ENCODE data around the gene COL5A1.

Gene COL5A1

DNA sequence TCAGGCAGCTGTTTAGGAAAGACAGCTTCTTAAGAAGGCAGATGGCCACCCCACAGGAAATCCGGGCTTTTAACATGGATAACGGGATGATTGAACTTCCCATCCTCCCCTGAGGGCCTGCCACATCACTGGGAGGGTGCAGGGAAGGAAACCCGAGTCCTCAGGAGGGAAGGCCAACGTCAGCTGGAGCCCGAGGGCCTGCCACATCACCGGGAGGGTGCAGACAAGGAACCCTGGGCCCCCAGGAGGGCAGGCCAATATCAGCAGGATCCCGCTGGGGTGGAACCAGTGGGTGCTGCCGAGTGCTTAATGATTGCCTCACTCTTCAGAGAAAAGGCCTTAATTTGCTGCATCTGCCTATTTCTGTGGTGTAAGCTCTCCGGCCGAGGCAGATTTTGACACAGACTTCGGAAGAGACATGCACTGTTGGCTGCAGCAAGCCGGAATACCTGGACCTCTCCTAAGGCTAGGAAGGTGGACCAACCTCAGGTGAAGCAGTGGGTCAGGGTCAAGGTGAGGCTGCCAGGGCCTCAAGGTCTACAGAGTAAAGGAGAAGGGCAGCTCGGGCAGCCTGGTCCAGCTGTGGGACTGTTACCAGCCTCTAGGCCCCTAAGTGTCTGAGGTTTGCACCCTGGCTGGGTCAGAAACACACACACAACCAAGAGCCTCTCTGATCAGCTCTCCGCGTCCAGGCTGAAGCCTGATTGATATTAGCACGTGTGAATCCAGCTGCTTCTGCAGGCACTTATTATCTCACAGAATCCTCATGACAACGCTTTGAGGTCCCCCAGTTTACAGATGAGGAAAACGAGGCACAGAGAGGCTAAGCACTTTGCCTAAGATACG, 14.8 kb upstream of the COL5A1 start:
- DNase-seq, result peak; percentile 87

DNA sequence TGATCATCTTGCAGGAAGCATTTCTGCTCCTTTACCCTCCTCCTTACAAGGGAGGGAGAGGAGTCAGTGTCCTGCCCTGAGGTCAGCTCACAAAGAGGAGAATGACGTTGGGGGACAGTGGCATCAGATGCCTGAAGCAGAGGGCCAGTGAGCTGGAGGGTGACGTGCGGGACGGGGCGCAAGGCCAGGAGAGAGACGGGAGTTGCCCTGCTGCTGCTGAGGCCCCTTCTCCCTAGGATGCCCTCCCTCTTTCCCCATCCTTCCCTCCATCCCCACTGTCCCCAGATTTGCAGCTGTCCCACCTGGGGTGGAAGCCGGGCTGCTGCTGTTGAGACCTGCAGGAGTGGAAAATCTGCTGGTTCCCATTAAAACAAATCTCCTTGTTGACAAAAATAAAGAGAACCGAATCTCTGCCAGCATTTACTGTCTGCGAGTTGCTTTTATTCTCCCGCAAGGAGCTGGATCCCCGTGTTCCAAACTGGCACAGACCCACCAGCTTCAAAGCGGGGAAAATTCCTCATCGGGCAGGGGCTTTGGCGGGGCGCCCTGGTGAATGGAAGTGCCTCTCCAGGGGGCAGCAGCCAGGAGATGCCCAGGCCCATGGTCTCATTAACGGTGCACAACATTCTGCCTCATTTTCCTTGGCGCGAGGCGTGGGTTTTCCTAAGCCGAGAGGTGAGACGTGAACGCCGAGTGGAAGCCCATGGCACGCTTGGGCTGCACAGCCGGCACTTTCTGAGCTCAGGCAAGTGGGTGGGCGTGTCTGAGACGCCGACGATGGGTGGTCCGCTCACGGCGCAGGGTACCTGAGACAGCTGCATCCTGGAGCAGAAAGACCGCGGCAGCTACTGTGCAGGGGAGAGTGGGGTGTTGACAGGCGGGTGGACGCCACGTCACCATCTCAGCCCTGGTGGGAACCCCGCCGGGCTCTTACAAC, 13.9 kb upstream of the COL5A1 start:
- no peak for DNase-seq

DNA sequence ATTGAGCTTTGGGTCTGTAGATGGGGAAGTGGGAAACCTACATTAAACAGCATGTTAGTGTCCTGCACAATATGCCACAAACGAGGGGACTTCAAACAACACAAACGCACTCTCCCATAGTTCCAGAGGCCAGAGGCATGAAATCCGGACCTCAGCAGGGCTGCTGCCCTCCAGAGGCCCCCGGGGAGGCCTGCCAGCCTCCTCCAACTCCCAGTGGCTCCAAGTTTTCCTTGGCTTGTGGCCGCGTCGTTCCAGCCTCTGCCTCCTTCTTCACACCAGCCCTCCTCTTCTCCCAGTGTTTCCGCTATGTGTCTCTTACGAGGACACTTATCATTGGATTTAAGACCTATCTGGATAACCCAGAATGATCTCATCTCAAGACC, 13.3 kb upstream of the COL5A1 start:
- DNase-seq, result no peak

- DNase-seq, result no peak
These were observed 12.5 kb upstream of the COL5A1 start for GRCh38 chr9:134629061-134629585.

DNA sequence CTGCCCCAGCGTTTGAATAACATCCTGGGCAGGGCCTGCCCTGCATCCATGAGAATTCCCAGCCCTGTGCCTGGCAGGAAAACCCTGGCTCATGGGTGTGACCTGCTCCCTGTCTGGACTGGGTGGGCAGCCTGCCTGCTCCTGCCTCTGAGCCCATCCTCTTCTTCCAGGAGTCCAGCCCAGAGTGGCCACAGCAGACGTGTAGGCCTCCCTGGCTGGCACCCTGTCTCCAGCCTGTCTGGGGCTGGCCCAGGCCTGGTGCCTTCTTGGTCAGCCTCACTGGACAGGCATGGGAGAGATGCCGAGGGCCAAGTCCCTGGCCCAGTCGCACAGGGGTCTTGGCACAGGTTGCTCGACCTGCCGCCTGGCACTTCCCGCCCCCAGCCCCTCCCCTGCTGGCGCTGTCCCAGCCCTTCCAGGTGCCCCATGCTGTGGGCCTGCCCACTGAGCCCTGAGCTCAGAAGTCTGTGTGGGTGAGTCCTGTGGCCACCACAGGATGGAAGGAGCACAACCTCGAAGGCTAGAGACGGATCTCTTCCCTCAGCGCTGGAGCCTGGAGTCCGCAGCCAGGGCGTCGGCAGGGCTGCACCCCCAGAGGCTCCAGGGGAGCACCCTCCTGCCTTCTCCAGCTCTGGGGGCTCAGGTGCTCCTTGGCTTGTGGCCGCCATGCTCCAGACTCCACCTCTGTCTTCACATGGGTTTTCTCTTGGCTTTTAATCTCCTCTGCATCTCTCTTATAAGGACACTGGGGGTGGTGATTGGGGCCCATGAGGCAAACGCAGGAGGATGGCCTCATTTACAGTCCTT, 11.8 kb upstream of the COL5A1 start:
- no peak for DNase-seq

DNA sequence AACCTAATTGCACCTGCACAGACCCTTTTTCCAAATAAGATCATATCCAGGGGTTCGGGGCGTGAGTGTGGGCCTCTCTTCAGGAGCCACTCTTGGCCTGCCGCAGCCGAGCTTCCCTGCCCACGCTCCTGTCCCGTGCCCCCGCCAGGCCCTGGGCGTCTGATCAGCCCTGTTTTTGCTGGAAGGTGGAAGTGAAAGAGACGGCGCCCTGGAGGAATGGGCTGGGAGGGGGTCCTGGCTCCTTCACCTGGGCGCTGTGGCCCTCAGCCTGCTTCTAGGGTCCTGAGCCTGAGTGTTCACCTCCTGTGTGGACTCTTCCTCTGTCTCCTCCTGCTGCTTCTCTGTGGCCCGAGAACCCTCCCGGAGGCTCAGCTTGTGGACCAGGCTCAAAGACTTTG, 11.2 kb upstream of the COL5A1 start:
- no peak for DNase-seq

DNA sequence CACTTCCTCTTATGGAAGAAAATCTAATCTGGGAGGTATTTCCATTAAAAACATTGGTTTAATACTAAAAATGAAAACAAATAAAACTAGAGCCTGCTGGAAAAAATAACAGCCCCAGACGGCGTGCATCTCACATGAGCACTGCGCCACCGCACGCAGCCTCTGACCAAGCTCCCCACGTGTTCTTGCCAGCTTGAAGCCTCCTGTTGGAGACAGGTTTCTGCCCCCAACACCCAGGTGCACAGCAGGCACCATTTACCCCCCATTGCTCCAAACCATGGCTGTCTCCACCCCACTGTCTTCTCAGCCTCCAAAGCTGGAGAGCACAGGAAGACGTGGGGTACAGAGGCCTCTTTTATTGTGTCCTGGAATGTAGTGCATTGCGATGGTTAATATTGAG, 10.7 kb upstream of the COL5A1 start:
- no peak for DNase-seq

- DNase-seq, result no peak
These were observed 9.7 kb upstream of the COL5A1 start for GRCh38 chr9:134631881-134632280.

DNA sequence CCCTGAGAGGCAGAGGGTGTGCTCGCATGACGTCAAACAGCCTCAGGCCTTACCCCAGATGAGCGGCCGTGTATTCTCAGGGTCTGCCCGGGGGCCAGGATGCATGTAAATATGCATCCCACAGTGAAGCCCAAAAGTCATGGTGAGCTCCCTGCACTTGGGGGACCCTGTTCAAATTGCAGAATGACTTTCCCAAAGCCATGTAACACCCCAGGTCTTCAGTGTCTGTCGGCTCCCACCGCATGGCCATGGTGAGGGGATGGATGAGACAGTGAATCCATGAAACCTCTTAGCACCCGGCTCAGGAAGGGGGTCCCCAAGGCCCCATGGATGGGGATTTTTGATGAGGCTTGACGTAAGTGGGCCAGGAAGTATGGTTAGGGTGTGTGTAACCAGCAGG, 9.3 kb upstream of the COL5A1 start:
- DNase-seq, result no peak

DNA sequence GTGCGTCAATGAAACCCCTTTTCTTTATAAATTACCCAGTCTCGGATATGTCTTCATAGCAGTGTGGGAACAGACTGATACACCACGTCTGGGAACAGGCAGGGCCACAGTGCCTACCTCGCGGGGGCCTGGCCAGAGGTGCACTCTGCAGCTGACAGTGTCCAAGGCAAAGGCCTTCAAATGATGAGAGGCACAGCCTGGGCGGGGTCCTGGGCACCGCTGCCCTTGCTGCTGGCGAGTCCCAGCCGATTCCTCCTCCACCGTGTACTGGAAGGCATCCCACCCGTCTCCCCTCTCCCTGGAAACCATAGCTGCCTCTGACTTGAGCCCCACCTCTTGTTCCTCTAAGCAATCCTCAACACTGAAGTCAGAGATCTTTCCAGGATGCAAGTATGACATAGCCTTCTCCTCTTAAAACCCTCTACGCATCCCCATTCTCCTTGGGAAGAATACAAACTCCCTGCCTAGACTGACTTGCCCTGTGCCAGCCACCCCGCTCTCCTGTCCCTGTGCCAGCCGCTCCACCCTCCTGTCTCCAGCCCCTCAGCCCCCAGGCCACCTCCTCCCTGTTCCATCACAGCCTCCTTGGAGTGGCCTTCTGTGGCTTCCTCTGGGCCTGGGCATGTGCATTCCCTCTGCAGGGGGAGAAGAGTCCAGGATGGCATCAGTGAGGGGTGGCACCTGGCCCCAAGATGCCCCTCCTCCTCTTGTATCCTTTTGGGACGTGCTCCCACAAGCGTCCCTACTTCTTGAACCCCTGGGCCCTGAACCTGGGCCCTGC, 8.1 kb upstream of the COL5A1 start:
- no peak for DNase-seq

DNA sequence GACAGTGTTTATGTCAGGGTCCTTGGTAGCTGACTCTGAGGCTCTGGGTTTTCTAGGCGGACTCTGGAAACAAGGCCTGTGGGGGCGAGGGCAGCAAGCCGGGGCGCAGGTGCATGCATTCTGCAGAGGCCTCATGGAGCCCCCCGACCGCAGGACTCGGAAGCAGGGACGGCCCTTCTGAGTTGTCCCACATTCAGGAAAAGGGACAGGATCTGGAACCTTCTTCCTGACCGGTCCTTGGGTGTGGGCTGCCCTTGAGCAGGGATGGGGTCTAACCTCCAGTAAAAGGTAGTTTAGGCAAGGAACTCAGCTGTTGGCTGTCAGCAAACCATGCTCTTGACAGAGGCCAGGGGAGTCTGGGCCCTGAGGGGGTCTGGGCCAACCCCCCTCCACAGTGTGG, 7.4 kb upstream of the COL5A1 start:
- DNase-seq, result no peak

DNA sequence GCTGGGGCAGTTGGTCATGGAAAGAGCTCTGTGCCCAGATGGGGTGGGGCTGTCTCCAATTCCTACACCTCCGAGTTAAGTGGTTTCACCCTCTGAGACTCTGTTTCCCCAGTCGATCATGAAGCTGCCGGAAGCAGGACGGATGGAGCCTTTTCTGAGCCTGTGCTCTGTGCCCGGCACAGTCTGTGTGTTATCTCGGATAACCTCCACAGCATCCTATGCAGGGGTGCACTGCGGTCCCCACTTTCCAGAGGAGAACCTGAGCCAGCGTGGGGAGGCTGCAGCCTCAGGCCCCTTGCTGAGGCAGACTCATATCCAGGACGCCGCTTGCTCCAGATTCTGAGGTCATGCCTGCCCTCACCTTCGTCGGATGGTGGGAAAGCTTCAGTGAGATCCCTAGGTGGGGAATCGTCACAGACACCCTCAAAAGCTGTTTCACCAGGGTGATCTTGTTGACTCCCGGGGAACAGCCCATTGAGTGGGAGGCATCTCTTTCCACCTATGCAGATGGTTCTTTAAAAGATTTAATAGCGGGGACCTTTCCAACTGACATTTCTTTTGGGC, 6.9 kb upstream of the COL5A1 start:
- DNase-seq, result no peak

GRCh38 chr9:134635351-134636148, 6.1 kb upstream of the COL5A1 start:
- DNase-seq, result no peak

DNA sequence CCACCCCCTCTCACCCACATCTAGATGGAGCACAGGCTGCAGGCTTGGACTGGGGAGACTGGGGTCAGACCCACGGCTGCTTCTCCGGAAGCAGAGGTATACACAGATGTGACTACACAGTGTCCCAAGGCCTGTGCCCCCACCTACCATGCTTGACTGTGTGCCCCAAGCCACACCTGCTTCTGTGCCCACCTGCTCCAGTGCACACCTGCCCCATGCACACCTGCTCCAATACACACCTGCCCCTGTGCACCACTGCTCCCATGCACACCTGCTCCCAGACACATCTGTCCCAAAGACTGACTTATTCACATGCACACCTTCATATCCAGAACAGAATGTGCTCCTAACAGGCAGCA, 5.5 kb upstream of the COL5A1 start:
- no peak for DNase-seq

GRCh38 chr9:134637241-134637640, 4.4 kb upstream of the COL5A1 start:
- DNase-seq, result no peak

- DNase-seq, result no peak
These were observed 3.7 kb upstream of the COL5A1 start for GRCh38 chr9:134637696-134638501.

DNA sequence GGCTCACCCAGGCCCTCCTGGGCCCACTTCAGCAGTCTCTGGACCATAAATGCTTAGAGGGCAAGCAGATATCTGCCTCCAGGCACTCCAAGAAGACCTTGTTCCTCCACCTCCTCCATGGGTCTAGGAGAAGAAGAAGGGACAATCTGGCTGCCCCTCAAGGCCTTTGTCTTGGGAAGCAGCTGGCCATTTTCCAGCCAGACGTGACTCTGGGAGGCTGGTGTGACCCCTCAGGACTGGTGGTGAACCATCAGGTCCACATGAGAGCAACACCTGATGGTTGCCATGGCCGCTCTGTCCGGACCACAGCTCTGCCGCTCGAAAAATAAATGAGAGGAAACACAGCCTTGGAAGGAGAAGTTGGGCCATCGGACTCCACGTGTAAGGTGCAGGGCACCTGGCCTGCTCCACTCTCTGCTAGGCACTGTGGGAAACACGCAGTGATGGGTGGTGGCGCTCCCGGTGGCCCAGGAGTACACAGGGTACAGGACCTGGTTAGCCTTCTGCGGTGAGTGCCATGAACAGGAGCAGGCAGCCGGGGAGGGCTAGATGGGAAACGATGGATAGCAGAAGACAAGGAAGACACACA, 3.0 kb upstream of the COL5A1 start:
- DNase-seq, result no peak

DNA sequence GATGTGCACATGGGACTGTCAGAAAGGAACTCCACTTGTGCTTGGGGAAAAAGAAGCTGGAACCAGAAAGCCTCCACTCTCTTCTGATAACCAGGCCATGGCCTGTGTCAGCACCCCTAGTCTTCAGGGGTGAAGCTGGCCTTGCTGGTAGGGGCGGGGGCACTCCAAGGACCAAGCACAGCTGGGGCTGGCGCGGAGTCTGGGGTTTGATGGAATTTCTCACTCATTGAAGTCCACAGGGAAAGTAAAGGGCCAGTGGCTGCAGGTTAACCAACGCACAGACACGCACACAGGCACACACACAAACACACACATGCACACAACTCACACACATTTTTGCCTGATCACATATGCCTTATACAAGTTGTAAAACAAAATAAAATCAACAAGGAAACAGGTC, 1.6 kb upstream of the COL5A1 start:
- no peak for DNase-seq

- DNase-seq, result no peak
These were observed 964 bp upstream of the COL5A1 start for GRCh38 chr9:134640506-134641172.
